ENCODE measurements around the gene GLIS1. TPM values are rescaled to one million over a fixed set of nuclear protein-coding genes. Genes with fewer than 3 reads are reported as not detected.

Gene GLIS1
- total and polyA plus RNA-seq, 2 of the 8 experiments (the other 6 are each of a cell fraction or from before 2014, with no cell fraction given) = 0.15 to 0.22 TPM

DNA sequence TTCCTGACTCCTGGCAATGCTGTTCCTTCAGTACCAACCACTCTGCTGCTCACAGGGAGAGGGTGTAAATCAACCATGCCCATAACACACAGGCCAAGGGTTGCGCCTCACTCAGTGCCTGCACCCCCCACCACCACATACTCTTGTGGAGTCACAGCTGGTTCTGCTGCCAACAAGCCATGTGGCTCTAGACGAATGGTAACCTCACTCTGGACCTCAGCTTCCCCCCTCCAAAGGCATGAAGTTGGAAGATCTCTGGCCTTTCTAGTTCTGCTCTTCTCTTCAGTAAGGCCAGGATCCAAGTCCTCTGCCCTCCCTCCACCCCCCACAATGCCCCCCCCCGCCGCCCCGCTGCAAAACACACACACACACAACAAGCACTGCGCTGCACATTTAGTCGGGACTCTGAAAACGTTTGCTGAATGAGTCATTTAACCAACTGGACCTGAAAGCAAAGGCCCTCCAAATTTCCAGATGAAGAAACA is 1.7 kb upstream of the GLIS1 start:
- no peak for DNase-seq (ENCODE audit: low read depth in 1 of 2, low spot score in 2 of 2)
- no peak overlapping the region for H3K56ac ChIP-seq (replicated peaks; ENCODE audit: insufficient read length, low read depth, low read length)
- no peak overlapping the region for H2AK5ac ChIP-seq (ENCODE audit: low read depth, low read length)
- H2AFZ ChIP-seq (ENCODE audit: low read length) = no peak overlapping the region
- H3K23ac ChIP-seq (ENCODE audit: insufficient read length) = no peak overlapping the region
- no peak overlapping the region for H3K14ac ChIP-seq (ENCODE audit: insufficient read length)
- no peak overlapping the region for H3K4me2 ChIP-seq (ENCODE audit: insufficient read depth in 1 of 2, low read depth in 2 of 2, low read length in 2 of 2)
- TF ChIP-seq ZNF274 (IDR thresholded peaks at IDR 0.05; ENCODE audit: borderline replicate concordance, extremely low read depth, low read length) (no peak), RXRA (IDR thresholded peaks at IDR 0.05; ENCODE audit: insufficient read depth, low read depth, low read length) (no peak), SP2 (IDR thresholded peaks at IDR 0.05; ENCODE audit: low read length) (no peak), TBP (IDR thresholded peaks at IDR 0.05; ENCODE audit: low read depth, low read length) (no peak), SP1 (IDR thresholded peaks at IDR 0.05; ENCODE audit: low read depth, low read length) (no peak), ATF2 (IDR thresholded peaks at IDR 0.05; ENCODE audit: low read length) (no peak), HDAC2 (IDR thresholded peaks at IDR 0.05; ENCODE audit: borderline replicate concordance in 1 of 2, low read depth in 2 of 2, low read length in 2 of 2) (no peak), CEBPB (IDR thresholded peaks at IDR 0.05; ENCODE audit: low read depth, low read length) (no peak), JUND (IDR thresholded peaks at IDR 0.05; ENCODE audit: low read length) (no peak), SUZ12 (IDR thresholded peaks at IDR 0.05; ENCODE audit: low read length) (no peak), CREB1 (IDR thresholded peaks at IDR 0.05) (no peak)
- no peak overlapping the region; the same call in 1 of the 2 replicates for H2BK12ac ChIP-seq (ENCODE audit: low read depth, low read length)
- H3K18ac ChIP-seq (ENCODE audit: extremely low read depth, low read length) = no peak overlapping the region
- H3K4me3 ChIP-seq (ENCODE audit: extremely low read depth in 1 of 4, insufficient read depth in 2 of 4, low read depth in 3 of 4, low read length in 4 of 4) = no peak overlapping the region
- H4K91ac ChIP-seq (replicated peaks; ENCODE audit: insufficient read length, low read length) = no peak overlapping the region
- no peak for FAIRE-seq
- H3K4ac ChIP-seq (replicated peaks; ENCODE audit: insufficient read length, low read depth, low read length) = no peak overlapping the region
- peaks cover 0 to 11% of the 10 kb centered on the region in 2 experiments for H4K20me1 ChIP-seq (replicated peaks in 1 of 2; ENCODE audit: control insufficient read depth in 1 of 2, insufficient read depth in 2 of 2, low read length in 2 of 2)
- no peak overlapping the region for H3K9ac ChIP-seq (replicated peaks in 1 of 4; ENCODE audit: extremely low read depth in 1 of 4, low read depth in 3 of 4, low read length in 3 of 4)
- peaks cover 13% of the 10 kb centered on the region; the same call in 1 of the 2 replicates for H3K23me2 ChIP-seq (ENCODE audit: low read depth, low read length)
- peaks cover 0 to 9% (median 3%) of the 10 kb centered on the region in 4 experiments; a peak in 5 of 7 replicates for H3K4me1 ChIP-seq (replicated peaks in 1 of 4; ENCODE audit: control insufficient read depth in 3 of 4, insufficient read depth in 4 of 4, low read length in 3 of 4)
- H3K79me2 ChIP-seq (ENCODE audit: control insufficient read depth in 1 of 2, insufficient read depth in 2 of 2, low read length in 2 of 2) = no peaks in the 10 kb centered on the region
- no peak overlapping the region for H3K27ac ChIP-seq (ENCODE audit: low read depth, low read length)
- H2BK15ac ChIP-seq (ENCODE audit: low read length) = no peak overlapping the region
- POLR2A ChIA-PET (ENCODE audit: partially characterized antibody) = interaction anchor here (0.6 kb wide), 1 partner anchor 15 kb away, joined by 3 read pairs; no protein-coding TSS in a partner anchor
- peaks cover 0 to 3% (median 0%) of the 10 kb centered on the region in 4 experiments; a peak in 1 of 8 replicates for H3K36me3 ChIP-seq (ENCODE audit: control insufficient read depth in 2 of 4, insufficient read depth in 4 of 4, low read length in 3 of 4)
- H3K79me1 ChIP-seq (ENCODE audit: low read depth, low read length) = no peaks in the 10 kb centered on the region
- H3K27me3 ChIP-seq (replicated peaks in 1 of 4; ENCODE audit: control insufficient read depth in 3 of 4, extremely low read depth in 1 of 4, insufficient read depth in 3 of 4, low read length in 3 of 4) = peaks cover 41 to 52% (median 51%) of the 10 kb centered on the region in 4 experiments
- no peak overlapping the region for H2BK5ac ChIP-seq (ENCODE audit: low read depth, low read length)
- CTCF ChIA-PET (ENCODE audit: partially characterized antibody) = interaction anchor here (0.7 to 1.5 kb wide), 6 partner anchors 13 to 58 kb away, joined by 3 to 5 read pairs (median 3); no protein-coding TSS in a partner anchor
- 92% methylated on average over 6 of the region's 8 CpGs; no CpG with 5 or more reads in 1 of the 2 experiments for WGBS, 2 experiments (ENCODE audit: extremely low coverage in 1 of 2, insufficient coverage in 1 of 2, insufficient read length in 1 of 2, insufficient replicate concordance in 2 of 2, low coverage in 1 of 2, low lambda C conversion rate in 2 of 2, missing lambda C conversion rate in 1 of 2)
- no peak overlapping the region for H4K5ac ChIP-seq (ENCODE audit: insufficient read length, low read depth, low read length)
- H4K8ac ChIP-seq (ENCODE audit: extremely low read depth, insufficient read depth, low read length) = no peak overlapping the region
- no peak overlapping the region for H2BK20ac ChIP-seq (ENCODE audit: low read length)
- no peaks in the 10 kb centered on the region for H3K9me3 ChIP-seq (ENCODE audit: insufficient read depth in 2 of 2, low read depth in 1 of 2, low read length in 1 of 2)
- no peak overlapping the region for H2BK120ac ChIP-seq (replicated peaks; ENCODE audit: low read depth, low read length)

All from H1 (cell line).